HG03565 (cell line): Measurements from ENCODE around the gene MSANTD3.

ENCODE experiments used
- ATAC-seq: cut with Tn5 transposase; IDR thresholded peaks from one replicate; pipeline ENCODE4 v1.9.1; 2021; ENCODE audit warnings: mild to moderate bottlenecking, moderate library complexity; ENCODE audit not compliant: unreplicated experiment

MSANTD3 gene

GRCh38 chr9:100457517-100457916, 30.6 kb downstream of the MSANTD3 start:
- no peak for ATAC-seq

GRCh38 chr9:100459963-100460362, 33.0 kb downstream of the MSANTD3 start:
- no peak for ATAC-seq

GRCh38 chr9:100465274-100465673, 38.3 kb downstream of the MSANTD3 start:
- ATAC-seq: no peak

- ATAC-seq: no peak
These were observed 38.8 kb downstream of the MSANTD3 start for GRCh38 chr9:100465761-100466160.

- ATAC-seq: no peak
These were observed 39.4 kb downstream of the MSANTD3 start for GRCh38 chr9:100466171-100466828.

- no peak for ATAC-seq
These were observed 39.9 kb downstream of the MSANTD3 start for GRCh38 chr9:100466829-100467221.

- no peak for ATAC-seq
These were observed 41.1 kb downstream of the MSANTD3 start for GRCh38 chr9:100468041-100468440.

- no peak for ATAC-seq
These were observed 45.3 kb downstream of the MSANTD3 start for GRCh38 chr9:100472268-100472667.

- peak; percentile 25 for ATAC-seq
These were observed 45.9 kb downstream of the MSANTD3 start, which contains the start of gene TMEFF1 for GRCh38 chr9:100472788-100473275. TMEFF1 (plus strand) TSS chr9:100473149; CDS start chr9:100473545, 396 bp downstream.

GRCh38 chr9:100473276-100474081, 46.5 kb downstream of the MSANTD3 start:
- peak; percentile 57 for ATAC-seq

GRCh38 chr9:100474082-100474923, 47.4 kb downstream of the MSANTD3 start:
- no peak for ATAC-seq

- no peak for ATAC-seq
These were observed 48.0 kb downstream of the MSANTD3 start for GRCh38 chr9:100474924-100475276.

- no peak for ATAC-seq
These were observed 50.3 kb downstream of the MSANTD3 start for GRCh38 chr9:100477241-100477640.

- ATAC-seq: no peak
These were observed 51.2 kb downstream of the MSANTD3 start for GRCh38 chr9:100478192-100478591.

- ATAC-seq: no peak
These were observed 52.9 kb downstream of the MSANTD3 start for GRCh38 chr9:100479820-100480219.

GRCh38 chr9:100485196-100485595, 58.3 kb downstream of the MSANTD3 start:
- ATAC-seq: no peak

GRCh38 chr9:100486479-100487176, 59.7 kb downstream of the MSANTD3 start:
- no peak for ATAC-seq

GRCh38 chr9:100488177-100488576, 61.2 kb downstream of the MSANTD3 start:
- no peak for ATAC-seq

- no peak for ATAC-seq
These were observed 62.9 kb downstream of the MSANTD3 start for GRCh38 chr9:100489836-100490235.

- ATAC-seq: no peak
These were observed 66.0 kb downstream of the MSANTD3 start for GRCh38 chr9:100492952-100493351.

- ATAC-seq: no peak
These were observed 71.6 kb downstream of the MSANTD3 start for GRCh38 chr9:100498592-100498991.
